Activated gamma-delta T cell treated with anti-CD3 and anti-CD28 coated beads, Interleukin-2, amount 50 U/mL, for 16 hours (primary cell): ENCODE results near the gene SAGE1.
"Not testable (repeated sequence)": the region's sequence is repeated elsewhere in the genome, so short reads cannot be mapped to it uniquely, and the experiment has no call there.

Experiments
- DNase-seq: peaks from one replicate; pipeline ENCODE4 v3.0.0-alpha.2; 2020; ENCODE audit warnings: low read depth

The SAGE1 gene, protein sequence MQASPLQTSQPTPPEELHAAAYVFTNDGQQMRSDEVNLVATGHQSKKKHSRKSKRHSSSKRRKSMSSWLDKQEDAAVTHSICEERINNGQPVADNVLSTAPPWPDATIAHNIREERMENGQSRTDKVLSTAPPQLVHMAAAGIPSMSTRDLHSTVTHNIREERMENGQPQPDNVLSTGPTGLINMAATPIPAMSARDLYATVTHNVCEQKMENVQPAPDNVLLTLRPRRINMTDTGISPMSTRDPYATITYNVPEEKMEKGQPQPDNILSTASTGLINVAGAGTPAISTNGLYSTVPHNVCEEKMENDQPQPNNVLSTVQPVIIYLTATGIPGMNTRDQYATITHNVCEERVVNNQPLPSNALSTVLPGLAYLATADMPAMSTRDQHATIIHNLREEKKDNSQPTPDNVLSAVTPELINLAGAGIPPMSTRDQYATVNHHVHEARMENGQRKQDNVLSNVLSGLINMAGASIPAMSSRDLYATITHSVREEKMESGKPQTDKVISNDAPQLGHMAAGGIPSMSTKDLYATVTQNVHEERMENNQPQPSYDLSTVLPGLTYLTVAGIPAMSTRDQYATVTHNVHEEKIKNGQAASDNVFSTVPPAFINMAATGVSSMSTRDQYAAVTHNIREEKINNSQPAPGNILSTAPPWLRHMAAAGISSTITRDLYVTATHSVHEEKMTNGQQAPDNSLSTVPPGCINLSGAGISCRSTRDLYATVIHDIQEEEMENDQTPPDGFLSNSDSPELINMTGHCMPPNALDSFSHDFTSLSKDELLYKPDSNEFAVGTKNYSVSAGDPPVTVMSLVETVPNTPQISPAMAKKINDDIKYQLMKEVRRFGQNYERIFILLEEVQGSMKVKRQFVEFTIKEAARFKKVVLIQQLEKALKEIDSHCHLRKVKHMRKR

DNA sequence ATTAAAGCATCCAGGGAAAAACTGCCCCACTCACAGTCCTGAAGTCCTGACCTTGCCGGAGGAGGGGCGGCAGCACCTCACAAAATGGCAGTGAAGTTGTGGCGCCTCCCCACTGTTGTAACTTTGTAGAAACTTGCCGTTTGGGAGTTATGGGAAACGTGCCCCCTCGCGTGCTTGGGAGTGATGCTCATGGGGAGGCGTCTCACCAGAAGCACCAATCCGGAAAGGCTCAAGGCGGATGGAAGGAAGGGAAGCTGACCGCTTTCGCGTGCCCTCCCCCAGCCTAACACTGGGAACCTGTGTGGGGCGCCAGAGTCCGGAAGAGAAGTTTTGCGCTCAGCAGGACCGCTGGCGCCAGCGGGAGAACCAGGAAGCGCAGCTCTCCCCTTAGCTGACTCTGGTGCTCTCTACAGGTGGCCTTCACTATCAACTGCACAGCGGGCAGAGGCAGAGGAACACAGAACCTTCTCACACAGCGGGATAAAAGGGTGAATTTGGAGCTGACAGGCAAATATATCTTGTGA, at the start of gene SAGE1, which contains the start of gene CT45A10:
Gene SAGE1 (plus strand): TSS at position 423 of the 524 bp plus-strand sequence. CDS start 2,527 bp downstream, outside the sequence.
Gene CT45A10 (minus strand): TSS at position 151 of the 524 bp plus-strand sequence. CDS start 8,100 bp downstream, outside the sequence.
- DNase-seq: no peak

GRCh38 chrX:135854438-135854837, 39.1 kb upstream of the SAGE1 start, which contains the start of gene CT45A8:
TSS of gene CT45A8 (minus strand) at chrX:135854538. CDS start at chrX:135850783, 3,755 bp downstream.
- DNase-seq: not testable (repeated sequence)

- not testable (repeated sequence) for DNase-seq
These were observed 21.8 kb upstream of the SAGE1 start, which contains the start of gene CT45A9 for GRCh38 chrX:135871712-135872111. TSS of gene CT45A9 (minus strand) at chrX:135871812. CDS start at chrX:135868061, 3,751 bp downstream.

DNA sequence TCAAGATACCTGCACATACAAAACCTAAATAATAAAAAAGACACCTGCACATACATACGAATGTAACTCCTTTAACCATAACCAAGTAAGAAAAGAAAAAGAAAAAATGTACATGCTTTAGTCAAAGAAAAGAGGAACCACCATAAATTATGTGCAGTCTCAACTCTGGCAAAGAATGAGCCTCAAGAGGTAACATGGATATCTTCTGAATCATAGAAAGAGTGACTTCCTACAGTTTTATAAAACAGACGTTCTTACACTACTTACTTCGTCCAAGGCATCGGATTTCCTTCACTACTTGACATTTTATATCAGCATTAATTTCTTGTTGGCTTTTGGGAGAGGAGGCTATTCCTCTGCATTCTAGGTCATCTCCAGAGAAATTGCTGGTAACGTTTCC, 10.8 kb upstream of the SAGE1 start:
- DNase-seq: not testable (repeated sequence)

GRCh38 chrX:135888230-135888629, 5.3 kb upstream of the SAGE1 start:
- not testable (repeated sequence) for DNase-seq

DNA sequence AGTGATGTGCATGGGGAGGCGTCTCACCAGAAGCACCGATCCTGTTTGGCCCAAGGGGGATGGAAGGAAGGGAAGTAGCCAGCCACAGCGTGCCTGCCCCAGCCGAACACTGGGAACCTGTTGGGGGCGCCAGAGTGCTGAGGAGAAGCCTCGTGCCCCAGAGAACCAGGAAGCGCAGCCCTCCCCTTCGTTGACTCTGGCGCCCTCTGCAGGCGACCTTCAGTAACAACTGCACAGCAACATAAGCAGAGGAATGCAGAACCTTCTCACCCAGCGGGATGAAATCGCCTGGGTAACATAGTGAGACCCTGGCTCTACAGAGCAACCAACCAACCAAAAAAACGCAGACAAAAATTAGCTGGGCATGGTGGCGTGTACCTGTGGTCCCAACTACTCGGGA, 4.5 kb upstream of the SAGE1 start:
- DNase-seq: not testable (repeated sequence)

GRCh38 chrX:135890087-135890585, 3.4 kb upstream of the SAGE1 start:
- DNase-seq: no peak

- no peak for DNase-seq
These were observed 735 bp upstream of the SAGE1 start for GRCh38 chrX:135892781-135893180.

- no peak for DNase-seq
These were observed 16.7 kb downstream of the SAGE1 start for GRCh38 chrX:135910251-135910650.

- no peak for DNase-seq
These were observed 20.9 kb downstream of the SAGE1 start for GRCh38 chrX:135914404-135914803.

GRCh38 chrX:135920516-135920915, 27.0 kb downstream of the SAGE1 start:
- not testable (repeated sequence) for DNase-seq

- DNase-seq: no peak
These were observed 29.8 kb downstream of the SAGE1 start for GRCh38 chrX:135923353-135923752.

DNA sequence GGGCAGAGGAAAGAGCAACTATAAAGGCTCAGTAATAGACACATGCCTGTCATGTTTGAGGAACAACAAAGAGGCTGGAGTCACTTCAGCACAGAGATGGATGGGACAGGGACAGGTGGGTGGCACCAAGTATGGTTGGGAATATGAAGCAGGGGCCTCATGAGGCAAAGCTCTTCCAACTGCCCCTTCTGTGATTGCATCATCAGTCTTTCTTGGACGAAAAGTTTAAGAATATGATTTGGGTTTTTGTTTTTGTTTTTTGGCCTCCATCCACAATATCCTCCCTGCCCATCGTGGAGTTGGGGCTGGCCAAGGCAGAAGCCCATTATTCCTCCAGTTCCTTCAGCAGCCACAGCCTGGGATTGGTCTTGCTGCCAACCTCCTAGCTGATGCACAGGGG, 34.4 kb downstream of the SAGE1 start:
- no peak for DNase-seq

- DNase-seq: peak; percentile 4
These were observed 38.4 kb downstream of the SAGE1 start for GRCh38 chrX:135931644-135932487.

DNA sequence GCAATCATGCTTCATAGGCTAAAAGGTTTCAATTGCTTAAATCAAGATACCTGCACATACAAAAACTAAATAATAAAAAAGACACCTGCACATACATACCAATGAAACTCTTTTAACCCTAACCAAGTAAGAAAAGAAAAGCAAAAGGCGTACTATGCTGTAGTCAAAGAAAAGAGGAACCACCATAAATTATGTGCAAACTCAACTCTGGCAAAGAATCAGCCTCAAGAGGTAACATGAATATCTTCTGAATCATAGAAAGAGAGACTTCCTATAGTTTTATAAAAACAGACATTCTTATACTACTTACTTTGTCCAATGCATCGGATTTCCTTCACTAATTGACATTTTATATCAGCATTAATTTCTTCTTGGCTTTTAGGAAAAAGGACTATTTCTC, 51.0 kb downstream of the SAGE1 start:
- no peak for DNase-seq

DNA sequence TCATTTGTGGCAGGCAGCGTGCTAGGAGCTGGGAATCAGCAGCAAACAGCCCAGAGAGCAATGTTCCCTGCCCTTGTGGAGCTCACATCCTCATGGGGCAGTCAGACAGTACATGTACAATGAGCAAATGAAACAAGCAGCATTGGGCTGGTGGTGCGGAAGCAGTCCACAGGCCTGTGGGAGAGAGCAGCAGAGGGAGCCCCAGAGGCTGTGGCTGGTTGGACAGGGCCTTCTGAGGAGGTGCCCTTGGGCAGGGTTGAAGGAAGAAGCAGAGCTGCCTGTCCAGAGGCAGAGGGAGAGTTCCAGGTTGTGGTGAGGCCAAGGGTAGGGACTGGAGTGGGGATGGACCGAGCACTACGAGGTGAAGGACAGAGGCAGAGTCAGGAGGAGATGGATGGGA, 57.8 kb downstream of the SAGE1 start:
- no peak for DNase-seq
